Coronary artery (tissue), 2 donors: ENCODE data around the gene INA.

Experiments
- DNase-seq: peaks from one replicate; pipeline ENCODE4 v3.0.0-alpha.2; 2017; ENCODE audit warnings: low spot score
- H3K27ac ChIP-seq, 2 donors: fragments of 200-600 bp; sonication (generic); one replicate each; pipeline ENCODE4 v1.5.1; 2016 to 2019
- H3K4me3 ChIP-seq: fragments of 200-600 bp; sonication (generic); 2 replicates; pipeline ENCODE4 v1.5.1; 2016; ENCODE audit warnings: mild to moderate bottlenecking, moderate library complexity
- TF ChIP-seq, protein P1 (sequence below): fragments of 200-600 bp; sonication (generic); IDR thresholded peaks from one replicate; pipeline ENCODE4 v1.5.1; 2019; ENCODE audit warnings: antibody characterized with exemption

The INA gene

GRCh38 chr10:103276896-103277712, at the start of gene INA:
Gene INA (plus strand): TSS chr10:103277138. CDS start chr10:103277212, 74 bp downstream.
- Histone ChIP-seq H3K27ac (no peak within 1 kb of the TSS), H3K4me3 (peak within 1 kb of the TSS; percentile 58)
- TF ChIP-seq, protein P1, sequence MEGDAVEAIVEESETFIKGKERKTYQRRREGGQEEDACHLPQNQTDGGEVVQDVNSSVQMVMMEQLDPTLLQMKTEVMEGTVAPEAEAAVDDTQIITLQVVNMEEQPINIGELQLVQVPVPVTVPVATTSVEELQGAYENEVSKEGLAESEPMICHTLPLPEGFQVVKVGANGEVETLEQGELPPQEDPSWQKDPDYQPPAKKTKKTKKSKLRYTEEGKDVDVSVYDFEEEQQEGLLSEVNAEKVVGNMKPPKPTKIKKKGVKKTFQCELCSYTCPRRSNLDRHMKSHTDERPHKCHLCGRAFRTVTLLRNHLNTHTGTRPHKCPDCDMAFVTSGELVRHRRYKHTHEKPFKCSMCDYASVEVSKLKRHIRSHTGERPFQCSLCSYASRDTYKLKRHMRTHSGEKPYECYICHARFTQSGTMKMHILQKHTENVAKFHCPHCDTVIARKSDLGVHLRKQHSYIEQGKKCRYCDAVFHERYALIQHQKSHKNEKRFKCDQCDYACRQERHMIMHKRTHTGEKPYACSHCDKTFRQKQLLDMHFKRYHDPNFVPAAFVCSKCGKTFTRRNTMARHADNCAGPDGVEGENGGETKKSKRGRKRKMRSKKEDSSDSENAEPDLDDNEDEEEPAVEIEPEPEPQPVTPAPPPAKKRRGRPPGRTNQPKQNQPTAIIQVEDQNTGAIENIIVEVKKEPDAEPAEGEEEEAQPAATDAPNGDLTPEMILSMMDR: no peak
- DNase-seq: no peak

DNA sequence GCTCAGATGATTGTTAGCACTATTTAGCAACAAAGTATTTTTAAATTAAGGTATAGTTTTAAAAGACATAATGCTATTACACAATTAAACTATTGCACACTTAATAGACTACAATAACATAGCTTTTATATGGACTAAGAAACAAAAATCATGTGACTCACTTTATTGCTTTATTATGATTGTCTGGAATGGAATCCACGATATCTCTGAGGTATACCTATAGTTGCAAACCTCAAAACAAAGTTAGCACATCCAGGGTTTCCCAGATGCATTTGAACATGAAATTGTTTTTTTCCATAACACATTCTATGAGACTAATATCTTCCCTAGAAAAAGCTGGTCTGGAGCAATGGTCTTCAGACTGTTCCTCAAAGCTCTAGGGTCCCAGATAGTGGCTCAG, 49.5 kb upstream of the INA start:
- H3K27ac ChIP-seq: peak overlapping the region in 1 of 2 donors; percentile 71
- no peak overlapping the region for H3K4me3 ChIP-seq
- DNase-seq: no peak
- TF ChIP-seq, protein P1: no peak

DNA sequence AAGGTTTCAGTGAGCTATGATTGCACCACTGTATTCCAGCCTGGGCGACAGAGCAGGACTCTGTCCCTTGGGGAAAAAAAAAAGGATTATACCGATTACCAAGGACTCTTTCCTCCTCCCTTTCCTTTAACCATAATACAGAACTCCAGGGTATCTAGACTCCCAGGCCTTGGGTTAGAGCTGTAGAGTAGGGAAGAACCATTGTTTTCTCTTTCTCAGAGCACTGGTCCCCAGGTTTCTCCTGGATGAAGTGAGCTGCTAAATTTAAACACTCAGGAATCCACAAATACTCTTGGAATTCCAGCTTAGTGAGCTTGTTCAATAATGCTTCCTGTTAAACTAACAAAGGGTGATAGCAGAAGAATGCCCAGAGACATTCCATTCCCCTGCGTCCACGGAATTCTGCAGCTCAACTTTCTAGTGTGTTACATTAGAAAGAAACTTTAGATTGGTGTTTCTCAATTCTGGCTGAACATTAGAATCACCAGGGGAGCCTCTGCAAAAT, 45.8 kb upstream of the INA start:
- Histone ChIP-seq H3K4me3 (no peak overlapping the region), H3K27ac (peak overlapping the region; percentile 52 to 69)
- no peak for DNase-seq
- TF ChIP-seq, protein P1: no peak

DNA sequence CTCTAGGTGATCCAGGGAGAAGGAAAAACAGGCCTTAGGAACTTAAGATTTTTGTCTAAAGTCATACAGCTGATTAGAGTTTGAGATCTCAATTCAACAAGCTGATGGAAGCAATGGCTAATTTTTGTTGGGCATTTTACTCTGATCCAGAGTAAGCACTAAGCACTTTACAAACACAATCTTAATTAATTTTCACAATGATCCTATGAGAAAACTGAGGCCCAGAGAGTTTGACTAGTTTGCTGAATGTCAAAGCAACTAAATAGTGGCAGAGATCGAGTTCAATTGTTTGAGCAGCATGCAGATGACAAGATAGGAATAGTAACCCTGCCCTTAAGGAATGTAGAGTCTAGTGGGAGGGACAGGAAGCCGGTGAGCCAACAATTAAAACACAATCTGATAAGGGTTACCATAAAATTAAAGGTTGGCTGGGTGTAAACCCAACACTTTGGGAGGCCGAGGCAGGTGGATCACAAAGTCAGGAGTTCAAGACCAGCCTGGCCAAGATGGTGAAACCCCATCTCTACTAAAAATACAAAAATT, 44.7 kb upstream of the INA start:
- TF ChIP-seq, protein P1: no peak
- peak overlapping the region in 1 of 2 donors; percentile 10 for H3K27ac ChIP-seq
- H3K4me3 ChIP-seq: no peak overlapping the region
- DNase-seq: no peak

GRCh38 chr10:103232772-103233488, 44.0 kb upstream of the INA start:
- no peak overlapping the region for H3K4me3 ChIP-seq
- TF ChIP-seq, protein P1: no peak
- no peak for DNase-seq
- no peak overlapping the region for H3K27ac ChIP-seq

GRCh38 chr10:103235775-103236174, 41.2 kb upstream of the INA start:
- no peak overlapping the region for H3K4me3 ChIP-seq

More at GRCh38 chr10:103235775-103236174, 41.2 kb upstream of the INA start:
- no peak overlapping the region for H3K27ac ChIP-seq
- TF ChIP-seq, protein P1: no peak
- DNase-seq: no peak
